Measurements from ENCODE around the gene ZFYVE19. TPM values are rescaled to one million over a fixed set of nuclear protein-coding genes. Genes with fewer than 3 reads are reported as not detected.

The ZFYVE19 gene
- total and polyA plus RNA-seq, 2 experiments from 2014 or later: 8.5 to 22.7 TPM

DNA sequence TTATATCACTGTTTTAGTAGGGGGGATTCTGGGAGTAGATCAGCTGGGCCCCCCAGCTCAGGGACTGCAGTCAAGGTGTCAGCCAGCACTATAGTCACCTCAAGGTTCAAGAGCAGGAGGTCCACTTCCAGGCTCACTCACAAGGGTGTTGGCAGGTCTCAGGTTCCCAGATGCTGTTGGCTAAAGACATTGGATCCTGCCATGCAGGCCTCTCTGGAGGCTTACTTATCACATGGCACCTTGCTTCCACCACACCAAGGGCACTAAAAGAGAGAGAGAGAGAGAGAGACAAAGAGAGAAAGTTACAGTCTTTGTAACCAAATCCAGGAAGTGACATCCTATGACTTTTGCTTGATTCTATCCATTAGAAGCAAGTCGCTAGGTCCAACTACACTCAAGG, 29.1 kb downstream of the ZFYVE19 start:
- Mint-ChIP-seq H3K27ac (no peak overlapping the region; the same call in 1 of the 2 replicates), H3K36me3 (ENCODE audit: low read depth) (no peaks in the 10 kb centered on the region; the same call in 2 of the 3 replicates), H3K4me3 (no peak overlapping the region), H3K4me1 (peaks cover 2% of the 10 kb centered on the region; the same call in 2 of the 3 replicates), H3K27me3 (ENCODE audit: insufficient read depth, low read depth, poor library complexity) (peaks cover under 1% of the 10 kb centered on the region), H3K9me3 (no peaks in the 10 kb centered on the region)
- H3F3A ChIP-seq (replicated peaks; ENCODE audit: low read depth): no peaks in the 10 kb centered on the region
- TF ChIP-seq EZH2 (IDR thresholded peaks at IDR 0.05; ENCODE audit: low read depth, unreplicated experiment): no peak
- TF ChIP-seq STAT1 (IDR thresholded peaks at IDR 0.05; ENCODE audit: unreplicated experiment): no peak
- no peak for TF ChIP-seq JUNB (IDR thresholded peaks at IDR 0.05; ENCODE audit: unreplicated experiment)
- TF ChIP-seq, protein P1, sequence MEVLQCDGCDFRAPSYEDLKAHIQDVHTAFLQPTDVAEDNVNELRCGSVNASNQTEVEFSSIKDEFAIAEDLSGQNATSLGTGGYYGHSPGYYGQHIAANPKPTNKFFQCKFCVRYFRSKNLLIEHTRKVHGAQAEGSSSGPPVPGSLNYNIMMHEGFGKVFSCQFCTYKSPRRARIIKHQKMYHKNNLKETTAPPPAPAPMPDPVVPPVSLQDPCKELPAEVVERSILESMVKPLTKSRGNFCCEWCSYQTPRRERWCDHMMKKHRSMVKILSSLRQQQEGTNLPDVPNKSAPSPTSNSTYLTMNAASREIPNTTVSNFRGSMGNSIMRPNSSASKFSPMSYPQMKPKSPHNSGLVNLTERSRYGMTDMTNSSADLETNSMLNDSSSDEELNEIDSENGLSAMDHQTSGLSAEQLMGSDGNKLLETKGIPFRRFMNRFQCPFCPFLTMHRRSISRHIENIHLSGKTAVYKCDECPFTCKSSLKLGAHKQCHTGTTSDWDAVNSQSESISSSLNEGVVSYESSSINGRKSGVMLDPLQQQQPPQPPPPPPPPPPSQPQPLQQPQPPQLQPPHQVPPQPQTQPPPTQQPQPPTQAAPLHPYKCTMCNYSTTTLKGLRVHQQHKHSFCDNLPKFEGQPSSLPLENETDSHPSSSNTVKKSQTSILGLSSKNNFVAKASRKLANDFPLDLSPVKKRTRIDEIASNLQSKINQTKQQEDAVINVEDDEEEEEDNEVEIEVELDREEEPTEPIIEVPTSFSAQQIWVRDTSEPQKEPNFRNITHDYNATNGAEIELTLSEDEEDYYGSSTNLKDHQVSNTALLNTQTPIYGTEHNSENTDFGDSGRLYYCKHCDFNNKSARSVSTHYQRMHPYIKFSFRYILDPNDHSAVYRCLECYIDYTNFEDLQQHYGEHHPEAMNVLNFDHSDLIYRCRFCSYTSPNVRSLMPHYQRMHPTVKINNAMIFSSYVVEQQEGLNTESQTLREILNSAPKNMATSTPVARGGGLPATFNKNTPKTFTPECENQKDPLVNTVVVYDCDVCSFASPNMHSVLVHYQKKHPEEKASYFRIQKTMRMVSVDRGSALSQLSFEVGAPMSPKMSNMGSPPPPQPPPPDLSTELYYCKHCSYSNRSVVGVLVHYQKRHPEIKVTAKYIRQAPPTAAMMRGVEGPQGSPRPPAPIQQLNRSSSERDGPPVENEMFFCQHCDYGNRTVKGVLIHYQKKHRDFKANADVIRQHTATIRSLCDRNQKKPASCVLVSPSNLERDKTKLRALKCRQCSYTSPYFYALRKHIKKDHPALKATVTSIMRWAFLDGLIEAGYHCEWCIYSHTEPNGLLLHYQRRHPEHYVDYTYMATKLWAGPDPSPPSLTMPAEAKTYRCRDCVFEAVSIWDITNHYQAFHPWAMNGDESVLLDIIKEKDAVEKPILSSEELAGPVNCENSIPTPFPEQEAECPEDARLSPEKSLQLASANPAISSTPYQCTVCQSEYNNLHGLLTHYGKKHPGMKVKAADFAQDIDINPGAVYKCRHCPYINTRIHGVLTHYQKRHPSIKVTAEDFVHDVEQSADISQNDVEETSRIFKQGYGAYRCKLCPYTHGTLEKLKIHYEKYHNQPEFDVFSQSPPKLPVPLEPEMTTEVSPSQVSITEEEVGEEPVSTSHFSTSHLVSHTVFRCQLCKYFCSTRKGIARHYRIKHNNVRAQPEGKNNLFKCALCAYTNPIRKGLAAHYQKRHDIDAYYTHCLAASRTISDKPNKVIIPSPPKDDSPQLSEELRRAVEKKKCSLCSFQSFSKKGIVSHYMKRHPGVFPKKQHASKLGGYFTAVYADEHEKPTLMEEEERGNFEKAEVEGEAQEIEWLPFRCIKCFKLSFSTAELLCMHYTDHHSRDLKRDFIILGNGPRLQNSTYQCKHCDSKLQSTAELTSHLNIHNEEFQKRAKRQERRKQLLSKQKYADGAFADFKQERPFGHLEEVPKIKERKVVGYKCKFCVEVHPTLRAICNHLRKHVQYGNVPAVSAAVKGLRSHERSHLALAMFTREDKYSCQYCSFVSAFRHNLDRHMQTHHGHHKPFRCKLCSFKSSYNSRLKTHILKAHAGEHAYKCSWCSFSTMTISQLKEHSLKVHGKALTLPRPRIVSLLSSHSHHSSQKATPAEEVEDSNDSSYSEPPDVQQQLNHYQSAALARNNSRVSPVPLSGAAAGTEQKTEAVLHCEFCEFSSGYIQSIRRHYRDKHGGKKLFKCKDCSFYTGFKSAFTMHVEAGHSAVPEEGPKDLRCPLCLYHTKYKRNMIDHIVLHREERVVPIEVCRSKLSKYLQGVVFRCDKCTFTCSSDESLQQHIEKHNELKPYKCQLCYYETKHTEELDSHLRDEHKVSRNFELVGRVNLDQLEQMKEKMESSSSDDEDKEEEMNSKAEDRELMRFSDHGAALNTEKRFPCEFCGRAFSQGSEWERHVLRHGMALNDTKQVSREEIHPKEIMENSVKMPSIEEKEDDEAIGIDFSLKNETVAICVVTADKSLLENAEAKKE (CRISPR knock-in tag; IDR thresholded peaks at IDR 0.05): no peak
- TF ChIP-seq, protein P2, sequence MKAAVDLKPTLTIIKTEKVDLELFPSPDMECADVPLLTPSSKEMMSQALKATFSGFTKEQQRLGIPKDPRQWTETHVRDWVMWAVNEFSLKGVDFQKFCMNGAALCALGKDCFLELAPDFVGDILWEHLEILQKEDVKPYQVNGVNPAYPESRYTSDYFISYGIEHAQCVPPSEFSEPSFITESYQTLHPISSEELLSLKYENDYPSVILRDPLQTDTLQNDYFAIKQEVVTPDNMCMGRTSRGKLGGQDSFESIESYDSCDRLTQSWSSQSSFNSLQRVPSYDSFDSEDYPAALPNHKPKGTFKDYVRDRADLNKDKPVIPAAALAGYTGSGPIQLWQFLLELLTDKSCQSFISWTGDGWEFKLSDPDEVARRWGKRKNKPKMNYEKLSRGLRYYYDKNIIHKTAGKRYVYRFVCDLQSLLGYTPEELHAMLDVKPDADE (IDR thresholded peaks at IDR 0.05): no peak
- no peak for TF ChIP-seq NANOG (IDR thresholded peaks at IDR 0.05; ENCODE audit: borderline replicate concordance)
- TF ChIP-seq ZNF331 (CRISPR knock-in tag; IDR thresholded peaks at IDR 0.05; ENCODE audit: low read depth): no peak
- no peak for TF ChIP-seq ZNF114 (CRISPR knock-in tag; IDR thresholded peaks at IDR 0.05)
- TF ChIP-seq EZH2phosphoT487 (IDR thresholded peaks at IDR 0.05; ENCODE audit: unreplicated experiment): no peak
- TF ChIP-seq, protein P3, sequence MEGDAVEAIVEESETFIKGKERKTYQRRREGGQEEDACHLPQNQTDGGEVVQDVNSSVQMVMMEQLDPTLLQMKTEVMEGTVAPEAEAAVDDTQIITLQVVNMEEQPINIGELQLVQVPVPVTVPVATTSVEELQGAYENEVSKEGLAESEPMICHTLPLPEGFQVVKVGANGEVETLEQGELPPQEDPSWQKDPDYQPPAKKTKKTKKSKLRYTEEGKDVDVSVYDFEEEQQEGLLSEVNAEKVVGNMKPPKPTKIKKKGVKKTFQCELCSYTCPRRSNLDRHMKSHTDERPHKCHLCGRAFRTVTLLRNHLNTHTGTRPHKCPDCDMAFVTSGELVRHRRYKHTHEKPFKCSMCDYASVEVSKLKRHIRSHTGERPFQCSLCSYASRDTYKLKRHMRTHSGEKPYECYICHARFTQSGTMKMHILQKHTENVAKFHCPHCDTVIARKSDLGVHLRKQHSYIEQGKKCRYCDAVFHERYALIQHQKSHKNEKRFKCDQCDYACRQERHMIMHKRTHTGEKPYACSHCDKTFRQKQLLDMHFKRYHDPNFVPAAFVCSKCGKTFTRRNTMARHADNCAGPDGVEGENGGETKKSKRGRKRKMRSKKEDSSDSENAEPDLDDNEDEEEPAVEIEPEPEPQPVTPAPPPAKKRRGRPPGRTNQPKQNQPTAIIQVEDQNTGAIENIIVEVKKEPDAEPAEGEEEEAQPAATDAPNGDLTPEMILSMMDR (conservative IDR thresholded peaks at IDR 0.05; ENCODE audit: low read depth in 2 of 2): no peak
- no peaks in the 10 kb centered on the region for H3K9me2 ChIP-seq (ENCODE audit: insufficient read depth)
- no peak overlapping the region for H2AFZ ChIP-seq
- H3K4me2 ChIP-seq: no peak overlapping the region
- no peak overlapping the region for H3K27ac ChIP-seq (ENCODE audit: low read depth)
- ATAC-seq: no peak
- no peak for DNase-seq (ENCODE audit: low spot score)
- no peaks in the 10 kb centered on the region for H3K79me2 ChIP-seq (replicated peaks; ENCODE audit: insufficient read depth)
- H3K36me3 ChIP-seq (ENCODE audit: insufficient read depth): no peaks in the 10 kb centered on the region
- no peak overlapping the region for H3K4me3 ChIP-seq
- no peaks in the 10 kb centered on the region for H4K20me1 ChIP-seq (replicated peaks; ENCODE audit: insufficient read depth)
- H3K4me1 ChIP-seq (ENCODE audit: insufficient read depth): no peaks in the 10 kb centered on the region
- no peaks in the 10 kb centered on the region for H3K27me3 ChIP-seq (ENCODE audit: insufficient read depth)
